IPS-18c (cell line): Measurements from ENCODE around the gene CHFR.
"Not testable (repeated sequence)": the region's sequence is repeated elsewhere in the genome, so short reads cannot be mapped to it uniquely, and the experiment has no call there.

Source experiments
- H3K4me3 ChIP-seq: 2 replicates; pipeline ENCODE4 v1.7.0; 2013; ENCODE audit warnings: low read depth, mild to moderate bottlenecking, low read length, moderate library complexity; ENCODE audit not compliant: insufficient read depth
- H3K9me3 ChIP-seq: one replicate; pipeline ENCODE4 v1.6.1; 2013; ENCODE audit warnings: mild to moderate bottlenecking, low read length, moderate library complexity; ENCODE audit not compliant: control insufficient read depth, insufficient read depth

Gene CHFR

GRCh38 chr12:132835076-132836025, 52.1 kb downstream of the CHFR start:
- H3K9me3 ChIP-seq = peaks cover 2% of the 10 kb centered on the region
- H3K4me3 ChIP-seq = no peak overlapping the region

- H3K4me3 ChIP-seq = no peak overlapping the region
- H3K9me3 ChIP-seq = peaks cover 2% of the 10 kb centered on the region
These were observed 53.2 kb downstream of the CHFR start for GRCh38 chr12:132834181-132834711.

GRCh38 chr12:132833341-132833740, 54.1 kb downstream of the CHFR start:
- peaks cover 2% of the 10 kb centered on the region for H3K9me3 ChIP-seq
- no peak overlapping the region for H3K4me3 ChIP-seq

GRCh38 chr12:132831771-132832170, 55.6 kb downstream of the CHFR start:
- no peak overlapping the region for H3K4me3 ChIP-seq
- peaks cover 2% of the 10 kb centered on the region for H3K9me3 ChIP-seq

GRCh38 chr12:132828706-132829534, 58.5 kb downstream of the CHFR start, which contains the start of gene GOLGA3:
TSS of gene GOLGA3 (minus strand) at chr12:132828869. CDS start at chr12:132822128, 6,741 bp downstream.
- H3K4me3 ChIP-seq = peak within 1 kb of the TSS; percentile 95
- H3K9me3 ChIP-seq = peaks cover 2% of the 10 kb centered on the region

GRCh38 chr12:132827763-132828703, 59.4 kb downstream of the CHFR start:
- Histone ChIP-seq H3K4me3 (peak overlapping the region; percentile 95), H3K9me3 (peaks cover 2% of the 10 kb centered on the region)

- H3K4me3 ChIP-seq = no peak overlapping the region
- H3K9me3 ChIP-seq = peaks cover 3% of the 10 kb centered on the region
These were observed 61.5 kb downstream of the CHFR start for GRCh38 chr12:132825861-132826260.

- peaks cover 2% of the 10 kb centered on the region for H3K9me3 ChIP-seq
These were observed 62.3 kb downstream of the CHFR start for GRCh38 chr12:132825089-132825488.

GRCh38 chr12:132824053-132824452, 63.4 kb downstream of the CHFR start:
- no peak overlapping the region for H3K4me3 ChIP-seq
- peaks cover 2% of the 10 kb centered on the region for H3K9me3 ChIP-seq

More at GRCh38 chr12:132825089-132825488, 62.3 kb downstream of the CHFR start:
- no peak overlapping the region for H3K4me3 ChIP-seq

- peaks cover 2% of the 10 kb centered on the region for H3K9me3 ChIP-seq
- no peak overlapping the region for H3K4me3 ChIP-seq
These were observed 68.8 kb downstream of the CHFR start for GRCh38 chr12:132818562-132818961.

GRCh38 chr12:132814232-132814631, 73.2 kb downstream of the CHFR start:
- H3K9me3 ChIP-seq = peaks cover 5% of the 10 kb centered on the region
- no peak overlapping the region for H3K4me3 ChIP-seq

- H3K4me3 ChIP-seq = no peak overlapping the region
- peaks cover 5% of the 10 kb centered on the region for H3K9me3 ChIP-seq
These were observed 74.0 kb downstream of the CHFR start for GRCh38 chr12:132813443-132813842.

GRCh38 chr12:132812631-132813305, 74.6 kb downstream of the CHFR start:
- Histone ChIP-seq H3K4me3 (no peak overlapping the region), H3K9me3 (peaks cover 5% of the 10 kb centered on the region)

GRCh38 chr12:132809391-132809790, 78.0 kb downstream of the CHFR start:
- H3K9me3 ChIP-seq, H3K4me3 ChIP-seq: not testable (repeated sequence)

GRCh38 chr12:132807295-132808092, 79.9 kb downstream of the CHFR start:
- no peak overlapping the region for H3K4me3 ChIP-seq
- peaks cover 5% of the 10 kb centered on the region for H3K9me3 ChIP-seq
